CD4-positive, alpha-beta T cell (primary cell): ENCODE results near the gene ELP4. TPM values are rescaled to one million over a fixed set of nuclear protein-coding genes. Genes with fewer than 3 reads are reported as not detected.

Experiments used
- ATAC-seq: fragments of 200-7000 bp; cut with Tn5 transposase; one replicate; pipeline ENCODE4 v1.10.0; 2022; ENCODE audit warnings: mild to moderate bottlenecking; ENCODE audit not compliant: poor library complexity
- CTCF ChIA-PET: fragments of 350-600 bp; sonication (Branson Sonifier 250); formaldehyde crosslinking; loops from one replicate; lab custom pipeline; 2021; ENCODE audit warnings: antibody characterized with exemption, inconsistent platforms; lab: Charles Lee
- POLR2A ChIA-PET: fragments of 350-600 bp; sonication (Branson Sonifier 250); formaldehyde crosslinking; loops from one replicate; lab custom pipeline; 2021; ENCODE audit warnings: antibody characterized with exemption, inconsistent platforms; lab: Charles Lee
- DNase-seq, 14 experiments: peaks; one replicate each; pipeline ENCODE4 v3.0.0-alpha.2; 2013 to 2020; ENCODE audit warnings: mixed read lengths in 2 of 14
- H3K27ac ChIP-seq, 2 donors: one replicate each; pipeline versions ENCODE4 v1.5.1 to v1.7.0; 2013; ENCODE audit warnings: low read length in 2 of 2, low read depth in 1 of 2, mild to moderate bottlenecking in 1 of 2
- H3K27me3 ChIP-seq, 2 experiments: 1 replicate in 1 of 2; 2 replicates in 1 of 2; pipeline versions ENCODE4 v1.6.1 to v1.7.0; 2013; ENCODE audit warnings: low read length in 2 of 2, control low read depth in 1 of 2, mild to moderate bottlenecking in 1 of 2, moderate library complexity in 1 of 2; ENCODE audit not compliant: insufficient read depth in 2 of 2, control insufficient read depth in 1 of 2
- H3K36me3 ChIP-seq: one replicate; pipeline ENCODE4 v1.6.1; 2013; ENCODE audit warnings: low read length, control low read depth; ENCODE audit not compliant: insufficient read depth
- H3K4me1 ChIP-seq: one replicate; pipeline ENCODE4 v1.6.1; 2013; ENCODE audit warnings: low read length, control low read depth; ENCODE audit not compliant: insufficient read depth
- H3K4me3 ChIP-seq: one replicate; pipeline ENCODE4 v1.5.1; 2013; ENCODE audit warnings: mild to moderate bottlenecking, low read length, moderate library complexity
- H3K9me3 ChIP-seq, 2 experiments: 1 replicate in 1 of 2; 2 replicates in 1 of 2; pipeline versions ENCODE4 v1.6.1 to v1.7.0; 2013; ENCODE audit warnings: low read length in 2 of 2, mild to moderate bottlenecking in 2 of 2, control low read depth in 1 of 2, moderate library complexity in 1 of 2; ENCODE audit not compliant: control insufficient read depth in 1 of 2, insufficient read depth in 1 of 2
- H3K27ac Mint-ChIP-seq: one replicate; pipeline ENCODE4 v1.8.0; 2020; ENCODE audit warnings: mixed read lengths
- H3K27me3 Mint-ChIP-seq: one replicate; pipeline ENCODE4 v1.8.0; 2021; ENCODE audit warnings: mixed read lengths
- H3K36me3 Mint-ChIP-seq: one replicate; pipeline ENCODE4 v1.8.0; 2021; ENCODE audit warnings: low read depth, mixed read lengths
- H3K4me1 Mint-ChIP-seq: one replicate; pipeline ENCODE4 v1.8.0; 2021; ENCODE audit warnings: low read depth, mixed read lengths
- H3K4me3 Mint-ChIP-seq: one replicate; pipeline ENCODE4 v1.8.0; 2020; ENCODE audit warnings: mild to moderate bottlenecking, mixed read lengths
- H3K9me3 Mint-ChIP-seq: one replicate; pipeline ENCODE4 v1.8.0; 2020; ENCODE audit warnings: mixed read lengths
- intact Hi-C, 2 experiments: fragments of 100-400 bp; cut with DNase I in 1 of 2; cut with micrococcal nuclease in 1 of 2; formaldehyde crosslinking; loops; one replicate each; pipeline versions ENCODE4 v1.15.1 to v1.9.0; 2023 to 2025; cut with DNase I, micrococcal nuclease
- total RNA-seq, 174 experiments: library from RNA in 2 of 174; stranded (reverse) in 2 of 174; gene quantifications; one replicate each; pipeline ENCODE4 v1.2.3 and lab custom pipeline; 2021 to 2026
- TF ChIP-seq, protein P1 (sequence below): fragments of 200-600 bp; IDR thresholded peaks from one replicate; pipeline ENCODE4 v1.8.0; 2022; ENCODE audit warnings: antibody characterized with exemption, mild to moderate bottlenecking

Gene ELP4
- total RNA-seq, 2 experiments from 2014 or later: 9.5 to 10.3 TPM

DNA sequence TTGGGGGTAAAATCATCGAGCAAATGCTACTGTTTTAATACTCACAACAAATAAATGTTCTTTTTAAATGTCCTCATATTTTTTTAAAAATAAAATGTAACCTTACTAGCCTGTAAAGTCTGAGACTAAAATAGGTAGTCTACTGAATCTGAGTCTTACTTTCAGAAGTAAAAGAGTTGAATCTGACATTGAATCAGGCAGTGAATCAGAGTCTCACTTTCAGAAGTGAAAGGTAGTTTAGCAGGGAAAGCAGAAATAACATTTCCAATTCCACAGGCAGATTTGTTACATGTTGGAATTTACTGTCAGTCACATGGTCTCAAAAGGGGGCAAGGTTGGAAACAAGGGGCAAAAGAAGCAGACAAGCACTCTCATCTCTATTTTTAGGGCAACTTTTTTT is 143.0 kb downstream of the ELP4 start:
- H3K9me3 Mint-ChIP-seq: no peaks in the 10 kb centered on the region
- no peak overlapping the region for H3K4me3 Mint-ChIP-seq
- intact Hi-C loops: no loop called here
- Histone ChIP-seq H3K27ac (no peak overlapping the region), H3K4me3 (no peak overlapping the region), H3K9me3 (no peaks in the 10 kb centered on the region), H3K27me3 (no peaks in the 10 kb centered on the region), H3K4me1 (no peaks in the 10 kb centered on the region), H3K36me3 (peaks cover 5% of the 10 kb centered on the region)
- no peaks in the 10 kb centered on the region for H3K27me3 Mint-ChIP-seq
- no peaks in the 10 kb centered on the region for H3K4me1 Mint-ChIP-seq
- TF ChIP-seq, protein P1, sequence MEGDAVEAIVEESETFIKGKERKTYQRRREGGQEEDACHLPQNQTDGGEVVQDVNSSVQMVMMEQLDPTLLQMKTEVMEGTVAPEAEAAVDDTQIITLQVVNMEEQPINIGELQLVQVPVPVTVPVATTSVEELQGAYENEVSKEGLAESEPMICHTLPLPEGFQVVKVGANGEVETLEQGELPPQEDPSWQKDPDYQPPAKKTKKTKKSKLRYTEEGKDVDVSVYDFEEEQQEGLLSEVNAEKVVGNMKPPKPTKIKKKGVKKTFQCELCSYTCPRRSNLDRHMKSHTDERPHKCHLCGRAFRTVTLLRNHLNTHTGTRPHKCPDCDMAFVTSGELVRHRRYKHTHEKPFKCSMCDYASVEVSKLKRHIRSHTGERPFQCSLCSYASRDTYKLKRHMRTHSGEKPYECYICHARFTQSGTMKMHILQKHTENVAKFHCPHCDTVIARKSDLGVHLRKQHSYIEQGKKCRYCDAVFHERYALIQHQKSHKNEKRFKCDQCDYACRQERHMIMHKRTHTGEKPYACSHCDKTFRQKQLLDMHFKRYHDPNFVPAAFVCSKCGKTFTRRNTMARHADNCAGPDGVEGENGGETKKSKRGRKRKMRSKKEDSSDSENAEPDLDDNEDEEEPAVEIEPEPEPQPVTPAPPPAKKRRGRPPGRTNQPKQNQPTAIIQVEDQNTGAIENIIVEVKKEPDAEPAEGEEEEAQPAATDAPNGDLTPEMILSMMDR: no peak
- ChIA-PET CTCF (no interaction called here), POLR2A (no interaction called here)
- peaks cover 45% of the 10 kb centered on the region for H3K36me3 Mint-ChIP-seq
- DNase-seq (no peak), ATAC-seq (no peak)
- no peak overlapping the region for H3K27ac Mint-ChIP-seq

DNA sequence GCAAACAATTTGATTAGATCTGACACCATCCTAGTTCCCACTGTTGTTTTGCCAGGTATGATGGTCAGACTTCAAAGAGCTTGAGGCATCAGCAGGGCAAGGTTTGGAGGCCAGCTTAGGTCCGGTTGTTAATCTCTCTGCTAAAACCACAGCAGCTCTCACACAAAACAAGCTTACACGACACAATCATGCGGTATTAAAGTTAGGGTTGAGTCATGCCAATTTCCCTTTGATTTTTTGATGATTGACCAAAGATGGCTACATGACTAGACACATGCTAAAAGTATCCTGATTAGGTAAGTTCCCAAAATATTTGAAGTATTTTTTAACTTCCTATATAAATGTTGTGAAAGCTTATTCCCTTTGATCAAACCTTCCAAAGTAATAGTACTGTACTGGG is 145.9 kb downstream of the ELP4 start:
- H3K27ac ChIP-seq: no peak overlapping the region
- CTCF ChIA-PET: interaction anchor here (0.7 kb wide), 1 partner anchor 13 kb away, joined by 3 read pairs; no protein-coding TSS in a partner anchor
- H3K4me1 ChIP-seq: no peaks in the 10 kb centered on the region
- Mint-ChIP-seq H3K27ac (no peak overlapping the region), H3K4me3 (no peak overlapping the region), H3K27me3 (no peaks in the 10 kb centered on the region), H3K4me1 (no peaks in the 10 kb centered on the region), H3K9me3 (no peaks in the 10 kb centered on the region), H3K36me3 (peaks cover 27% of the 10 kb centered on the region)
- TF ChIP-seq, protein P1: no peak
- H3K4me3 ChIP-seq: no peak overlapping the region
- no peak for ATAC-seq
- no peak for DNase-seq
- H3K27me3 ChIP-seq: no peaks in the 10 kb centered on the region
- intact Hi-C loops: no loop called here
- POLR2A ChIA-PET: no interaction called here
- no peaks in the 10 kb centered on the region for H3K9me3 ChIP-seq
- no peaks in the 10 kb centered on the region for H3K36me3 ChIP-seq

DNA sequence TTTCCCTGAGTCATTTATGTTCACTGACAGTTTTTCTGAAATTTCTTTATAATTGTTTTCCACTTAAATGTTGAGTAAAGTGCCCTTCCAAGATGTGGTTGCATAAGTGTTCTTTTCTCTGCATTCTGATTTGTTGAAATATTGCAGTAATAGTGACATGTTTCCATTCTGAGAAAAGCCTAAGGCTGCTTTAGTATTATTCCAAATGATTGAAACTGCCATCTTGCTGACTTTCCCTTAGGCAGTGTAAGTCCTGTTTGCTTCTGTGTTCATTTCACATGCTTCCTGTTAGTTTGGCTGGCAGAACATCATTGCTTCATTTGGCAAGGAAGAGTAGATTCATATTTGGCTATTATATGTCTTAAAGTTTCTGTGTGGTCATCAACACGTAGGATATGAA is 146.5 kb downstream of the ELP4 start:
- no peaks in the 10 kb centered on the region for H3K4me1 ChIP-seq
- H3K4me1 Mint-ChIP-seq: no peaks in the 10 kb centered on the region
- no peak overlapping the region for H3K4me3 Mint-ChIP-seq
- DNase-seq: no peak
- no peak for ATAC-seq
- H3K36me3 ChIP-seq: no peaks in the 10 kb centered on the region
- ChIA-PET CTCF (interaction anchor here (0.7 kb wide), 1 partner anchor 13 kb away, joined by 3 read pairs; no protein-coding TSS in a partner anchor), POLR2A (no interaction called here)
- peaks cover 22% of the 10 kb centered on the region for H3K36me3 Mint-ChIP-seq
- no peaks in the 10 kb centered on the region for H3K27me3 Mint-ChIP-seq
- TF ChIP-seq, protein P1: no peak
- intact Hi-C loops: no loop called here
- H3K9me3 Mint-ChIP-seq: no peaks in the 10 kb centered on the region
- H3K4me3 ChIP-seq: no peak overlapping the region
- no peak overlapping the region for H3K27ac ChIP-seq
- no peaks in the 10 kb centered on the region for H3K27me3 ChIP-seq
- no peak overlapping the region for H3K27ac Mint-ChIP-seq
- no peaks in the 10 kb centered on the region for H3K9me3 ChIP-seq
